ENCODE data around the gene USP3.

GRCh38 chr15:63572749-63573464 is 68.5 kb downstream of the USP3 start:
- TF ChIP-seq EZH2phosphoT487 (IDR thresholded peaks at IDR 0.05; ENCODE audit: borderline replicate concordance, low read length) (no peak), CTCF (IDR thresholded peaks at IDR 0.05; ENCODE audit: low read depth, low read length, poor library complexity, severe bottlenecking) (no peak)

Data from DOHH2 (cell line).